HG02759 (cell line): ENCODE data around the gene TPST2.
A peak's percentile ranks its signal among the peaks of the same experiment; 100 is the strongest.

ENCODE experiments used
- ATAC-seq: cut with Tn5 transposase; IDR thresholded peaks from one replicate; pipeline ENCODE4 v1.9.1; 2021; ENCODE audit warnings: mild to moderate bottlenecking, moderate library complexity; ENCODE audit not compliant: unreplicated experiment

Gene TPST2

GRCh38 chr22:26581026-26581425 is 8.9 kb downstream of the TPST2 start:
- no peak for ATAC-seq

- ATAC-seq: no peak
Measured at GRCh38 chr22:26580240-26580962, 9.5 kb downstream of the TPST2 start.

GRCh38 chr22:26579331-26579886 is 10.5 kb downstream of the TPST2 start:
- ATAC-seq: peak; percentile 75

- ATAC-seq: no peak
Measured at GRCh38 chr22:26577081-26577480, 12.9 kb downstream of the TPST2 start.

- no peak for ATAC-seq
Measured at GRCh38 chr22:26576026-26576680, 13.8 kb downstream of the TPST2 start.

- no peak for ATAC-seq
Measured at GRCh38 chr22:26574001-26574723, 15.8 kb downstream of the TPST2 start.

- ATAC-seq: no peak
Measured at GRCh38 chr22:26573026-26573662, 16.8 kb downstream of the TPST2 start.

- ATAC-seq: no peak
Measured at GRCh38 chr22:26570864-26571525, 18.9 kb downstream of the TPST2 start.

GRCh38 chr22:26570115-26570514 is 19.8 kb downstream of the TPST2 start:
- no peak for ATAC-seq

GRCh38 chr22:26568207-26568706 is 21.7 kb downstream of the TPST2 start:
- no peak for ATAC-seq

- ATAC-seq: no peak
Measured at GRCh38 chr22:26567610-26568009, 22.3 kb downstream of the TPST2 start.

GRCh38 chr22:26566994-26567393 is 22.9 kb downstream of the TPST2 start:
- no peak for ATAC-seq

GRCh38 chr22:26565889-26566288 is 24.0 kb downstream of the TPST2 start:
- no peak for ATAC-seq

- ATAC-seq: no peak
Measured at GRCh38 chr22:26565181-26565580, 24.8 kb downstream of the TPST2 start.

- ATAC-seq: no peak
Measured at GRCh38 chr22:26564672-26565071, 25.3 kb downstream of the TPST2 start.

GRCh38 chr22:26564181-26564580 is 25.8 kb downstream of the TPST2 start:
- ATAC-seq: no peak

- no peak for ATAC-seq
Measured at GRCh38 chr22:26563022-26563421, 26.9 kb downstream of the TPST2 start.

GRCh38 chr22:26561756-26562417 is 28.0 kb downstream of the TPST2 start:
- no peak for ATAC-seq

GRCh38 chr22:26559961-26560575 is 29.9 kb downstream of the TPST2 start:
- ATAC-seq: no peak
